ENCODE measurements around the gene ZMYND19. TPM values are rescaled to one million over a fixed set of nuclear protein-coding genes. Genes with fewer than 3 reads are reported as not detected.
A peak's percentile ranks its signal among the peaks of the same experiment; 100 is the strongest.

Gene ZMYND19
- total and polyA plus RNA-seq, 2 of the 4 experiments (the other 2 are of a cell fraction), result 14.3 to 21.4 TPM

DNA sequence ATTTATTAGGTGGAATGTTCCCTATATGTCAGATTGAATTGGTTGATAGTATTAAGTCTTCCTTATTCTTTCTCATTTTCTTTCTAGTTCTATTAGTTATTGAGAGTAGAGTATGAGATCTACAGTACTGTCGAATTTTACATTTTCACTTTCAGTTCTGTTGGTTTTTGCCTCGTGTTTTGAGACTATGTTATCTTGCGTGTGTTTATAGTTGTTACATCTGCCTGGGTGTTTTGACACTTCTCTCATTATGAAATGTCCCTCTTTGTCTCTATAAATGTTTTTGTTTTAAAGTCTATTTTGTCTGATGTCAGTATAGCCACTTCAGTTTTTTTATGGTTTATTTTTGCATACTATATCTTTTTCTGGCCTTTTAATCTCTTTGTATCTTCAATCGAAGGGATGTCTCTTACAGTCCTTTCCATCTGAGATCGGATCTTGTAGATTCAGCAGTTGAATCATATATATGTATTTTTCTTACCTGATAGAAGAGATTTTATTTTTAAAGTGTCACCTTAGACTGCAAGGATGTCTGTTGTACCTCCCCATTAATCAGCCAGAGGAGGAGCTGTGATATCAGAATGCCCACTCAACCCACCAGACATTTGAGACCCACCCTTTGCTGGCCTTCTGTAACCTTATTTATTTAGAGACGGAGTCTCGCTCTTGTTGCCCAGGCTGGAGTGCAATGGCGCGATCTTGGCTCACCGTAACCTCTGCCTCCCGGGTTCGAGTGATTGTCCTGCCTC is 49.2 kb upstream of the ZMYND19 start:
- Histone ChIP-seq H2BK120ac (ENCODE audit: low read depth, low read length) (no peak overlapping the region), H3K4me1 (ENCODE audit: control insufficient read depth, insufficient read depth, low read length) (peaks cover 6% of the 10 kb centered on the region; the same call in 1 of the 2 replicates), H3K27ac (ENCODE audit: insufficient read depth, low read length) (no peak overlapping the region), H2BK5ac (ENCODE audit: low read depth, low read length, poor library complexity, severe bottlenecking) (no peak overlapping the region), H3K9ac (ENCODE audit: low read depth, low read length) (no peak overlapping the region), H4K20me1 (ENCODE audit: insufficient read depth, low read length) (peaks cover 60% of the 10 kb centered on the region), H3K4ac (ENCODE audit: low read depth, low read length) (no peak overlapping the region), H3K79me1 (ENCODE audit: low read depth in 1 of 2, low read length in 2 of 2) (peaks cover 20 to 58% of the 10 kb centered on the region in 2 experiments), H3K56ac (ENCODE audit: extremely low read depth, insufficient read depth, low read length) (no peak overlapping the region), H4K8ac (ENCODE audit: low read depth in 2 of 2, low read length in 2 of 2) (no peak overlapping the region), H2AFZ (replicated peaks; ENCODE audit: low read length, poor library complexity) (no peak overlapping the region), H3K27me3 (ENCODE audit: control insufficient read depth, insufficient read depth, low read length) (no peaks in the 10 kb centered on the region), H2BK15ac (ENCODE audit: low read depth, low read length) (no peak overlapping the region), H3K14ac (replicated peaks; ENCODE audit: low read depth, low read length) (no peak overlapping the region), H2AK5ac (ENCODE audit: low read depth, low read length) (no peak overlapping the region), H4K91ac (ENCODE audit: insufficient read depth, low read depth, low read length) (no peak overlapping the region), H2BK20ac (ENCODE audit: low read depth, low read length) (no peak overlapping the region), H3K4me3 (ENCODE audit: insufficient read depth, low read depth, low read length) (no peak overlapping the region), H2AK9ac (replicated peaks; ENCODE audit: low read depth, low read length, poor library complexity) (no peak overlapping the region), H3K36me3 (ENCODE audit: control insufficient read depth, insufficient read depth, low read length) (peaks cover 8% of the 10 kb centered on the region), H3K9me1 (ENCODE audit: insufficient read depth, low read length) (peaks cover 14% of the 10 kb centered on the region), H3K23ac (ENCODE audit: low read depth, low read length) (no peak overlapping the region), H3K9me3 (ENCODE audit: control insufficient read depth, insufficient read depth, low read length) (no peaks in the 10 kb centered on the region), H3K18ac (ENCODE audit: low read depth, low read length) (no peak overlapping the region), H3K4me2 (ENCODE audit: low read depth, low read length) (peak overlapping the region; percentile 67), H4K5ac (ENCODE audit: low read depth, low read length) (no peak overlapping the region)
- no peak for TF ChIP-seq SMC3 (IDR thresholded peaks at IDR 0.05; ENCODE audit: low read depth, low read length)
- BruUV-seq (replicated peaks), result no TSS peak
- DNase-seq (no peak), ATAC-seq (ENCODE audit: low read depth) (peak; percentile 66)
- POLR2A ChIA-PET (ENCODE audit: unreplicated experiment), result no interaction called here
- 97% methylated on average over 5 of the region's 12 CpGs; no CpG with 5 or more reads in 1 of the 2 experiments for WGBS, 2 experiments (ENCODE audit: extremely low coverage in 2 of 2, insufficient read length in 1 of 2)
- CTCF ChIA-PET, result no interaction called here
- in situ Hi-C loops (cut with MboI; ENCODE audit: low sequenced_read_pairs), result no loop called here
- intact Hi-C loops (cut with micrococcal nuclease), result no loop called here
- dilution Hi-C loops (cut with HindIII; ENCODE audit: low sequenced_read_pairs, unreplicated experiment), result no loop called here
